Measurements from ENCODE around the gene TLR5. TPM values are rescaled to one million over a fixed set of nuclear protein-coding genes. Genes with fewer than 3 reads are reported as not detected.

Gene TLR5, protein sequence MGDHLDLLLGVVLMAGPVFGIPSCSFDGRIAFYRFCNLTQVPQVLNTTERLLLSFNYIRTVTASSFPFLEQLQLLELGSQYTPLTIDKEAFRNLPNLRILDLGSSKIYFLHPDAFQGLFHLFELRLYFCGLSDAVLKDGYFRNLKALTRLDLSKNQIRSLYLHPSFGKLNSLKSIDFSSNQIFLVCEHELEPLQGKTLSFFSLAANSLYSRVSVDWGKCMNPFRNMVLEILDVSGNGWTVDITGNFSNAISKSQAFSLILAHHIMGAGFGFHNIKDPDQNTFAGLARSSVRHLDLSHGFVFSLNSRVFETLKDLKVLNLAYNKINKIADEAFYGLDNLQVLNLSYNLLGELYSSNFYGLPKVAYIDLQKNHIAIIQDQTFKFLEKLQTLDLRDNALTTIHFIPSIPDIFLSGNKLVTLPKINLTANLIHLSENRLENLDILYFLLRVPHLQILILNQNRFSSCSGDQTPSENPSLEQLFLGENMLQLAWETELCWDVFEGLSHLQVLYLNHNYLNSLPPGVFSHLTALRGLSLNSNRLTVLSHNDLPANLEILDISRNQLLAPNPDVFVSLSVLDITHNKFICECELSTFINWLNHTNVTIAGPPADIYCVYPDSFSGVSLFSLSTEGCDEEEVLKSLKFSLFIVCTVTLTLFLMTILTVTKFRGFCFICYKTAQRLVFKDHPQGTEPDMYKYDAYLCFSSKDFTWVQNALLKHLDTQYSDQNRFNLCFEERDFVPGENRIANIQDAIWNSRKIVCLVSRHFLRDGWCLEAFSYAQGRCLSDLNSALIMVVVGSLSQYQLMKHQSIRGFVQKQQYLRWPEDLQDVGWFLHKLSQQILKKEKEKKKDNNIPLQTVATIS
- 10 to 100 TPM in 1 of 2 donors, 1 to 10 TPM in 1; 4.2 to 13.8 TPM for total RNA-seq
- 5.4 TPM for polyA plus RNA-seq (ENCODE audit: insufficient read depth, low read depth, low replicate concordance)
- long read RNA-seq, donor 1, result 0 reads
- long read RNA-seq, donor 2, partial matches to known transcripts, result 0 of 1 reads
- long read RNA-seq, donor 2, other reads (novel, unspliced or antisense), result 0 of 1 reads

DNA sequence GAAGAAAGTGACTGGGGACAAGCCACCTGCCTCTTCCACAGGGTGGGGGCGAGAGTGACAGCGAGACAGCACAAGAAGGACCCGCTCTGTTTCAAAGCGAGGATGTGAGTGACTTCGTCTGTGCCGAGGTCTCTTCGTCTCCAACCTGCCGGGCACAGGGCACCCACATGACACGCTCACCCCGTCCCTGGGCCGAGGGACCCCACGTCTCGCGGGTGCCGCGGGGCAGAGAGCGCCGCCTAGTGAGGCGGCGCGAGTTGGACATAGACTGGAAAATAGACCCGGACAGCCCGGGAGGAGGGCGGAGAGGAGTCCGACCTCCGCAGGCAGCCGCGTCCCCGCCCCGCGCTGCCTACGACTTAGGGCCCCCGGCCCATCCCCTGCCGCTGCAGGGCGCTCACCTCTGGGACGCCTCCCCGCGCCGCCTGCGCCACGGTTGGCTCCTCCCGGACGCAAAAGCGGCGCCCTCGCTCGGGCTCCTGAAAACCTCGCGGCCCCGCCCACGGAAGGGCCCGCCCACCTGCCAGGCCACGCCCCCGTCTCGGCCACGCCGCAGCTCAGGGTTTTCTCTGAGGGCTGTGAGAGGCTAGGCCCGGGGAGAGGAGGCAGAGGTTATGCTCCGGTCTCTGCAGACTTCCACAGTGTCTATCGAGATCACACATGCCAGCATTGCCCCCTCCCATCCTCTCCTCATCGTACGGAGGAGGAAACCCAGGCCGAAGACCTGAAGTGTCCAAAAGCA, at the start of gene TLR5:
TSS of gene TLR5 (minus strand) at position 454 of the 742 bp plus-strand sequence. CDS start 30,217 bp downstream, outside the sequence.
- 5 to 16% methylated on average over 14 to 52 of the region's 63 CpGs for WGBS, 2 donors
- peak; percentile 93 for DNase-seq
- Histone ChIP-seq H3K27ac (peak within 1 kb of the TSS; percentile 16 to 64), H3K4me1 (peaks cover 20% of the 10 kb centered on the region), H3K27me3 (no peaks in the 10 kb centered on the region), H3K9me3 (no peaks in the 10 kb centered on the region), H3K36me3 (ENCODE audit: low read depth, missing control alignments) (no peaks in the 10 kb centered on the region), H3K4me3 (peak within 1 kb of the TSS; percentile 65 to 66)
- intact Hi-C loops (cut with DNase I; ENCODE audit: low total_unique reads), result no loop called here
- no peak for TF ChIP-seq POLR2A (IDR thresholded peaks at IDR 0.05)
- TF ChIP-seq, protein P1, sequence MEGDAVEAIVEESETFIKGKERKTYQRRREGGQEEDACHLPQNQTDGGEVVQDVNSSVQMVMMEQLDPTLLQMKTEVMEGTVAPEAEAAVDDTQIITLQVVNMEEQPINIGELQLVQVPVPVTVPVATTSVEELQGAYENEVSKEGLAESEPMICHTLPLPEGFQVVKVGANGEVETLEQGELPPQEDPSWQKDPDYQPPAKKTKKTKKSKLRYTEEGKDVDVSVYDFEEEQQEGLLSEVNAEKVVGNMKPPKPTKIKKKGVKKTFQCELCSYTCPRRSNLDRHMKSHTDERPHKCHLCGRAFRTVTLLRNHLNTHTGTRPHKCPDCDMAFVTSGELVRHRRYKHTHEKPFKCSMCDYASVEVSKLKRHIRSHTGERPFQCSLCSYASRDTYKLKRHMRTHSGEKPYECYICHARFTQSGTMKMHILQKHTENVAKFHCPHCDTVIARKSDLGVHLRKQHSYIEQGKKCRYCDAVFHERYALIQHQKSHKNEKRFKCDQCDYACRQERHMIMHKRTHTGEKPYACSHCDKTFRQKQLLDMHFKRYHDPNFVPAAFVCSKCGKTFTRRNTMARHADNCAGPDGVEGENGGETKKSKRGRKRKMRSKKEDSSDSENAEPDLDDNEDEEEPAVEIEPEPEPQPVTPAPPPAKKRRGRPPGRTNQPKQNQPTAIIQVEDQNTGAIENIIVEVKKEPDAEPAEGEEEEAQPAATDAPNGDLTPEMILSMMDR (IDR thresholded peaks at IDR 0.05), result peak; percentile 37 to 70 (median 61)

DNA sequence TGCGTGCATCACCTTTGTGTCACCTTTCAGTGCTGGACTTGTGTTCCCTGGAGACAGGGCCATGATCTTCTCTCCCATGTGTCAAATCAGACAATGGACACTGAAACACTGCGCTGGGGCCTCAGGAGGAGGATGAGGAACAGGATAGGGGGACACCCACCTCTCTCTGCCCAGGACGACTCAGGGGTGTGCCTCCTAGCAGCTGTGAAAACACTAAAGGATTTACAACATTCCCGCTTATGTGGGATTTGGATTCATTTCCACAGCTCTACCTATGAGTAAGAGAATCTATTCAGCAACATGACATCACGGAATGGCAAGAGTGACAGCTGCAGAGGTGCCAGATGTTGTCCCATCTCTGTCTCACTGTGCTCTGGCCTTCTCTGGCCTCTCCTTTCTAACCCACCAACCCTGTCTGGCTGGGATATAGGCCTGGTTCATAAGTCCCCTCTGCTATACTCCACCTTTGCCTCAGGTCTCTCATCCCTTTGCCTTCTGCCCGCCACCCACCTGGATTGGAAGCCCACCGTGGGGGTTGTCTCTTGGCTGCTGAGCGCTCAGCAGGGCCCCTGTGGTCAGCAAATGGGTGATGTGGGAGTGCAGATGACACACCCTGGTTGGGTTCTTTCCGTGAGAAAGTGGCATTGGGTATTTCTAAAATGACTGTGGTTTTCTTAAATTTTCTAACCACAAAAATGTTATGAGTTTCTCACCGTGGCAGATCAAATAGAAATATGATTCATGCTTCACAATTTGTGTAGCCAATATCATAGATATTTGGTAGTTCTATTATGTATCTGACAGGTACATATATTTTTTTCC, 47.1 kb upstream of the TLR5 start:
- H3K27ac ChIP-seq, result no peak overlapping the region
- TF ChIP-seq POLR2A (IDR thresholded peaks at IDR 0.05), result no peak
- TF ChIP-seq, protein P1 (IDR thresholded peaks at IDR 0.05), result no peak
- no peak overlapping the region for H3K4me3 ChIP-seq
- intact Hi-C loops (cut with DNase I; ENCODE audit: low total_unique reads), result no loop called here
- no peaks in the 10 kb centered on the region for H3K27me3 ChIP-seq
- H3K36me3 ChIP-seq (ENCODE audit: low read depth, missing control alignments), result no peaks in the 10 kb centered on the region
- no peaks in the 10 kb centered on the region for H3K4me1 ChIP-seq
- DNase-seq, result no peak
- H3K9me3 ChIP-seq, result no peaks in the 10 kb centered on the region
- 81 to 90% methylated on average over 10 of the region's 10 CpGs for WGBS, 2 donors

DNA sequence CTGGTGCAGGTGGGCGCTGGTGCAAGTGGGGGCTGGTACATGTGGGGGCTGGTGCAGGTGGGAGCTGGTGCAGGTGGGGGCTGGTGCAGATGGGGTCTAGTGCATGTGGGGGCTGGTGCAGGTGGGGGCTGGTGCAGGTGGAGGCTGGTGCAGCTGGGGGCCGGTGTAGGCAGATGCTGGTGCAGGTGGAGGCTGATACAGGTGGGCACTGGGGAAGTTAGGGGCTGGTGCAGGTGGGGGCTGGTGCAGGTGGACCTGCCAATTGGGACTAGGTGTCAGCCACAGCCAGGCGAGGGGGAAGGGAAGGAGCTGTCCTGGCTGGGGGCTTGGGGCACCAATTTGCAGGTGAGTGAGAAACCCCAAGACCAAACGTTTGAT, 46.5 kb upstream of the TLR5 start:
- no peaks in the 10 kb centered on the region for H3K4me1 ChIP-seq
- intact Hi-C loops (cut with DNase I; ENCODE audit: low total_unique reads), result no loop called here
- no peak for TF ChIP-seq POLR2A (IDR thresholded peaks at IDR 0.05)
- TF ChIP-seq, protein P1 (IDR thresholded peaks at IDR 0.05), result no peak
- no peaks in the 10 kb centered on the region for H3K9me3 ChIP-seq
- no peak for DNase-seq
- no peaks in the 10 kb centered on the region for H3K36me3 ChIP-seq (ENCODE audit: low read depth, missing control alignments)
- no peak overlapping the region for H3K4me3 ChIP-seq
- no peak overlapping the region for H3K27ac ChIP-seq
- 70 to 83% methylated on average over 4 of the region's 4 CpGs for WGBS, 2 donors
- H3K27me3 ChIP-seq, result no peaks in the 10 kb centered on the region

All from testis (tissue), 5 donors.